GM18502 (cell line): ENCODE measurements around the gene N4BP2.

ENCODE experiments used
- ATAC-seq: cut with Tn5 transposase; IDR thresholded peaks from one replicate; pipeline ENCODE4 v1.9.1; 2021; ENCODE audit warnings: mild to moderate bottlenecking; ENCODE audit not compliant: unreplicated experiment, poor library complexity

The N4BP2 gene

GRCh38 chr4:40204507-40205258 lies 148.0 kb downstream of the N4BP2 start:
- ATAC-seq = no peak

- ATAC-seq = peak; percentile 65
Measured at GRCh38 chr4:40205259-40206198, 148.9 kb downstream of the N4BP2 start.

- ATAC-seq = no peak
Measured at GRCh38 chr4:40206426-40206825, 149.8 kb downstream of the N4BP2 start.
